Measurements from ENCODE around the gene INPP4B. TPM values are rescaled to one million over a fixed set of nuclear protein-coding genes. Genes with fewer than 3 reads are reported as not detected.

Gene INPP4B
- total RNA-seq, 2 experiments from 2014 or later = not detected

- POLR2A ChIA-PET = no interaction called here
These were observed 609.8 kb downstream of the INPP4B start for GRCh38 chr4:142236268-142236667.

GRCh38 chr4:142231787-142232186 is 614.3 kb downstream of the INPP4B start:
- Histone ChIP-seq H3K79me2 (ENCODE audit: insufficient read depth, low read depth, low read length) (no peaks in the 10 kb centered on the region), H3K4me3 (ENCODE audit: low read depth, low read length, poor library complexity, severe bottlenecking) (no peak overlapping the region), H3K4me2 (ENCODE audit: low read length) (no peak overlapping the region), H3K9me3 (ENCODE audit: low read length) (no peaks in the 10 kb centered on the region), H3K27ac (ENCODE audit: low read depth, low read length, poor library complexity, severe bottlenecking) (no peak overlapping the region), H4K20me1 (ENCODE audit: insufficient read depth, low read length) (no peaks in the 10 kb centered on the region), H3K36me3 (ENCODE audit: insufficient read depth, low read length) (no peaks in the 10 kb centered on the region), H2AFZ (ENCODE audit: low read length) (no peak overlapping the region), H3K9me2 (ENCODE audit: insufficient read depth, low read length) (no peaks in the 10 kb centered on the region), H3K4me1 (ENCODE audit: insufficient read depth, low read length, poor library complexity, severe bottlenecking) (no peaks in the 10 kb centered on the region)
- no TSS peak for BruUV-seq (replicated peaks)
- no peak for TF ChIP-seq EZH2phosphoT487 (IDR thresholded peaks at IDR 0.05; ENCODE audit: borderline replicate concordance, low read depth, low read length)
- POLR2A ChIA-PET = no interaction called here
- intact Hi-C loops (cut with micrococcal nuclease; ENCODE audit: unreplicated experiment) = no loop called here
- CTCF ChIA-PET (ENCODE audit: unreplicated experiment) = no interaction called here
- DNase-seq (ENCODE audit: low spot score) = no peak

More at GRCh38 chr4:142236268-142236667, 609.8 kb downstream of the INPP4B start:
- H3K79me2 ChIP-seq (ENCODE audit: insufficient read depth, low read depth, low read length) = no peaks in the 10 kb centered on the region
- H3K4me1 ChIP-seq (ENCODE audit: insufficient read depth, low read length, poor library complexity, severe bottlenecking) = no peaks in the 10 kb centered on the region
- H3K9me3 ChIP-seq (ENCODE audit: low read length) = no peaks in the 10 kb centered on the region
- BruUV-seq (replicated peaks) = no TSS peak
- no peaks in the 10 kb centered on the region for H3K36me3 ChIP-seq (ENCODE audit: insufficient read depth, low read length)
- no peaks in the 10 kb centered on the region for H3K9me2 ChIP-seq (ENCODE audit: insufficient read depth, low read length)
- no peak for DNase-seq (ENCODE audit: low spot score)
- CTCF ChIA-PET (ENCODE audit: unreplicated experiment) = no interaction called here
- H3K4me2 ChIP-seq (ENCODE audit: low read length) = no peak overlapping the region
- no peak overlapping the region for H3K4me3 ChIP-seq (ENCODE audit: low read depth, low read length, poor library complexity, severe bottlenecking)
- TF ChIP-seq CTCF (conservative IDR thresholded peaks at IDR 0.05; ENCODE audit: low read length) (no peak), EZH2phosphoT487 (IDR thresholded peaks at IDR 0.05; ENCODE audit: borderline replicate concordance, low read depth, low read length) (no peak)
- intact Hi-C loops (cut with micrococcal nuclease; ENCODE audit: unreplicated experiment) = no loop called here
- no peak overlapping the region for H3K27ac ChIP-seq (ENCODE audit: low read depth, low read length, poor library complexity, severe bottlenecking)
- no peaks in the 10 kb centered on the region for H4K20me1 ChIP-seq (ENCODE audit: insufficient read depth, low read length)
- no peak overlapping the region for H2AFZ ChIP-seq (ENCODE audit: low read length)

GRCh38 chr4:142230991-142231390 is 615.1 kb downstream of the INPP4B start:
- CTCF ChIA-PET (ENCODE audit: unreplicated experiment) = no interaction called here
- H4K20me1 ChIP-seq (ENCODE audit: insufficient read depth, low read length) = no peaks in the 10 kb centered on the region
- H3K4me3 ChIP-seq (ENCODE audit: low read depth, low read length, poor library complexity, severe bottlenecking) = no peak overlapping the region
- no peaks in the 10 kb centered on the region for H3K79me2 ChIP-seq (ENCODE audit: insufficient read depth, low read depth, low read length)
- H2AFZ ChIP-seq (ENCODE audit: low read length) = no peak overlapping the region
- no peak for DNase-seq (ENCODE audit: low spot score)
- H3K4me1 ChIP-seq (ENCODE audit: insufficient read depth, low read length, poor library complexity, severe bottlenecking) = no peaks in the 10 kb centered on the region
- H3K36me3 ChIP-seq (ENCODE audit: insufficient read depth, low read length) = no peaks in the 10 kb centered on the region
- no TSS peak for BruUV-seq (replicated peaks)
- H3K27ac ChIP-seq (ENCODE audit: low read depth, low read length, poor library complexity, severe bottlenecking) = no peak overlapping the region
- TF ChIP-seq EZH2phosphoT487 (IDR thresholded peaks at IDR 0.05; ENCODE audit: borderline replicate concordance, low read depth, low read length) (no peak), CTCF (conservative IDR thresholded peaks at IDR 0.05; ENCODE audit: low read length) (no peak)
- H3K9me2 ChIP-seq (ENCODE audit: insufficient read depth, low read length) = no peaks in the 10 kb centered on the region
- no peak overlapping the region for H3K4me2 ChIP-seq (ENCODE audit: low read length)
- POLR2A ChIA-PET = no interaction called here
- no peaks in the 10 kb centered on the region for H3K9me3 ChIP-seq (ENCODE audit: low read length)
- intact Hi-C loops (cut with micrococcal nuclease; ENCODE audit: unreplicated experiment) = no loop called here
